Right kidney (tissue), 1 donor: Measurements from ENCODE around the gene DUOXA1.
"Not testable (repeated sequence)": the region's sequence is repeated elsewhere in the genome, so short reads cannot be mapped to it uniquely, and the experiment has no call there.

ENCODE experiments used
- DNase-seq: peaks from one replicate; pipeline ENCODE4 v3.0.0-alpha.2; 2016

The DUOXA1 gene

GRCh38 chr15:45112591-45113379 lies 16.9 kb downstream of the DUOXA1 start:
- DNase-seq = no peak

GRCh38 chr15:45112143-45112590 lies 17.5 kb downstream of the DUOXA1 start:
- DNase-seq = no peak

GRCh38 chr15:45111390-45112142 lies 18.1 kb downstream of the DUOXA1 start:
- no peak for DNase-seq

- no peak for DNase-seq
Observed at GRCh38 chr15:45110256-45110820, 19.3 kb downstream of the DUOXA1 start.

- no peak for DNase-seq
Observed at GRCh38 chr15:45107941-45108630, 21.6 kb downstream of the DUOXA1 start.

GRCh38 chr15:45106002-45106790 lies 23.5 kb downstream of the DUOXA1 start:
- no peak for DNase-seq

- DNase-seq = no peak
Observed at GRCh38 chr15:45105586-45105985, 24.1 kb downstream of the DUOXA1 start.

GRCh38 chr15:45104170-45104569 lies 25.5 kb downstream of the DUOXA1 start:
- not testable (repeated sequence) for DNase-seq

GRCh38 chr15:45102226-45102625 lies 27.5 kb downstream of the DUOXA1 start:
- DNase-seq = no peak

GRCh38 chr15:45101749-45102148 lies 27.9 kb downstream of the DUOXA1 start:
- DNase-seq = no peak

GRCh38 chr15:45100884-45101625 lies 28.6 kb downstream of the DUOXA1 start:
- DNase-seq = no peak

GRCh38 chr15:45099549-45100165 lies 30.0 kb downstream of the DUOXA1 start:
- DNase-seq = no peak

GRCh38 chr15:45097466-45097865 lies 32.2 kb downstream of the DUOXA1 start:
- no peak for DNase-seq

- no peak for DNase-seq
Observed at GRCh38 chr15:45095661-45096060, 34.0 kb downstream of the DUOXA1 start.

GRCh38 chr15:45094358-45094730 lies 35.3 kb downstream of the DUOXA1 start:
- DNase-seq = no peak

- no peak for DNase-seq
Observed at GRCh38 chr15:45093622-45094357, 35.9 kb downstream of the DUOXA1 start.

GRCh38 chr15:45093013-45093412 lies 36.7 kb downstream of the DUOXA1 start:
- DNase-seq = no peak

GRCh38 chr15:45091576-45091975 lies 38.1 kb downstream of the DUOXA1 start:
- no peak for DNase-seq

- DNase-seq = no peak
Observed at GRCh38 chr15:45091161-45091560, 38.5 kb downstream of the DUOXA1 start.
